OCI-LY7 (cell line): ENCODE measurements around the gene TMEM59L. TPM values are rescaled to one million over a fixed set of nuclear protein-coding genes. Genes with fewer than 3 reads are reported as not detected.

ENCODE experiments used
- BruUV-seq: library from RNA; stranded (reverse); fragments of 400-500 nt; replicated peaks from 2 replicates; lab custom pipeline; 2021; lab: Mats Ljungman, UMichigan
- CTCF ChIA-PET: fragments of 300-600 bp; sonication (Branson Sonifier 250); formaldehyde crosslinking; loops from one replicate; lab custom pipeline; 2022; ENCODE audit warnings: antibody characterized with exemption; ENCODE audit not compliant: unreplicated experiment; lab: Charles Lee
- POLR2A ChIA-PET: fragments of 300-600 bp; sonication (Branson Sonifier 250); formaldehyde crosslinking; loops from one replicate; lab custom pipeline; 2022; ENCODE audit warnings: antibody characterized with exemption; lab: Charles Lee
- DNase-seq: peaks from one replicate; pipeline ENCODE4 v3.0.0-alpha.2; 2015; ENCODE audit warnings: low spot score
- H2AFZ ChIP-seq: fragments of 200-600 bp; sonication (generic), shearing (Covaris generic); 2 replicates; pipeline ENCODE4 v1.6.1; 2014; ENCODE audit warnings: mild to moderate bottlenecking, antibody characterized with exemption, low read length, moderate library complexity
- H3K27ac ChIP-seq: fragments of 200-600 bp; sonication (generic); 2 replicates; pipeline ENCODE4 v1.5.1; 2014; ENCODE audit warnings: mixed run types, low read depth, mild to moderate bottlenecking, moderate library complexity, low read length, inconsistent platforms; ENCODE audit not compliant: poor library complexity, severe bottlenecking
- H3K36me3 ChIP-seq: fragments of 200-600 bp; sonication (generic); 2 replicates; pipeline ENCODE4 v1.6.1; 2014; ENCODE audit warnings: mild to moderate bottlenecking, antibody characterized with exemption, low read length, moderate library complexity, mixed read lengths; ENCODE audit not compliant: insufficient read depth
- H3K4me1 ChIP-seq: fragments of 200-600 bp; sonication (generic); 2 replicates; pipeline ENCODE4 v1.5.1; 2014; ENCODE audit warnings: mild to moderate bottlenecking, low read length; ENCODE audit not compliant: insufficient read depth, poor library complexity, severe bottlenecking
- H3K4me2 ChIP-seq: fragments of 200-600 bp; sonication (generic); 2 replicates; pipeline ENCODE4 v1.6.1; 2014; ENCODE audit warnings: mild to moderate bottlenecking, low read length
- H3K4me3 ChIP-seq: fragments of 200-600 bp; sonication (generic); 2 replicates; pipeline ENCODE4 v1.5.1; 2014; ENCODE audit warnings: mild to moderate bottlenecking, low read depth, low read length; ENCODE audit not compliant: poor library complexity, severe bottlenecking
- H3K79me2 ChIP-seq: fragments of 200-600 bp; sonication (generic); 2 replicates; pipeline ENCODE4 v1.6.1; 2016; ENCODE audit warnings: low read depth, mild to moderate bottlenecking, low read length, moderate library complexity, mixed read lengths; ENCODE audit not compliant: insufficient read depth
- H3K9me2 ChIP-seq: fragments of 200-600 bp; sonication (generic); 2 replicates; pipeline ENCODE4 v1.6.1; 2016; ENCODE audit warnings: mild to moderate bottlenecking, low read length, mixed read lengths; ENCODE audit not compliant: insufficient read depth
- H3K9me3 ChIP-seq: fragments of 200-600 bp; sonication (generic); 2 replicates; pipeline ENCODE4 v1.6.1; 2014; ENCODE audit warnings: mild to moderate bottlenecking, mixed run types, low read length, mixed read lengths
- H4K20me1 ChIP-seq: fragments of 200-600 bp; sonication (generic); 2 replicates; pipeline ENCODE4 v1.6.1; 2014; ENCODE audit warnings: mild to moderate bottlenecking, antibody characterized with exemption, low read length, moderate library complexity, mixed read lengths; ENCODE audit not compliant: insufficient read depth
- EZH2phosphoT487 ChIP-seq: fragments of 200-600 bp; sonication (generic); IDR thresholded peaks from 2 replicates; pipeline ENCODE4 v1.6.1; 2018; ENCODE audit warnings: low read depth, borderline replicate concordance, mild to moderate bottlenecking, mixed run types, antibody characterized with exemption, low read length, moderate library complexity, mixed read lengths
- intact Hi-C: fragments of 100-400 bp; cut with micrococcal nuclease; formaldehyde crosslinking; loops from one replicate; pipeline ENCODE4 v1.10.0; 2022; ENCODE audit not compliant: unreplicated experiment
- total RNA-seq, 2 experiments: library from RNA; depleted of rRNA in 1 of 2; stranded (reverse); fragments of >200 nt in 1 of 2; shearing (Covaris generic) in 1 of 2; gene quantifications; 2 replicates each; pipeline ENCODE4 v1.2.3, GENCODE V29; 2014 to 2022
- TF ChIP-seq, protein P1 (sequence below): fragments of 200-600 bp; sonication (generic); conservative IDR thresholded peaks from 2 replicates; pipeline ENCODE4 v1.5.1; 2014; ENCODE audit warnings: mild to moderate bottlenecking, antibody characterized with exemption, low read length, moderate library complexity, mixed read lengths

Gene TMEM59L
- total RNA-seq, 2 experiments from 2014 or later: 0.84 to 1.0 TPM

DNA sequence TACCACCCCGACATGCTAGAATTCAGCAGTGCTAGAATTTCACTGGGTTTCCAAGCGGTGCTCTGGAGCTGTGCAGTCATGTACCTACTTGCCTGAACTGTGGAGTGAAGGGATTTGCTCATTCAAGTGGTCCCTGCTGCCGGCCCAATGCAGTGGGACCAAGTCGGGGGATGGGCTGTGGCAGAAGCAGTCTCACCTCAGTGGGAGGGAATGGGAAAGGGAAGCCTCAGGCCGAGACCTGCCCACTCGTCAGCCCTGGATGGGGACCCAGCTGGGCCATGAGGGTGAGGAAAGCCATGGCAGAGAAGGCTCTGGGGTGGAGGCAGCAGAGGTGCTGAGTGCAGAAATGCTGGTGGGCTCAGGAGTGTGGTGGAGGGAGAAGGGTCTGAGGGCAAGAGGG lies 39.1 kb downstream of the TMEM59L start:
- no peaks in the 10 kb centered on the region for H3K79me2 ChIP-seq
- no peak overlapping the region for H3K4me3 ChIP-seq
- ChIA-PET POLR2A (no interaction called here), CTCF (interaction anchor here (0.6 kb wide), 2 partner anchors 26 to 71 kb away, joined by 3 to 6 read pairs; no protein-coding TSS in a partner anchor)
- intact Hi-C loops: no loop called here
- H3K36me3 ChIP-seq: no peaks in the 10 kb centered on the region
- H3K9me2 ChIP-seq: no peaks in the 10 kb centered on the region
- no peak for DNase-seq
- H3K9me3 ChIP-seq: no peaks in the 10 kb centered on the region
- no TSS peak for BruUV-seq
- H3K4me1 ChIP-seq: no peaks in the 10 kb centered on the region
- no peaks in the 10 kb centered on the region for H4K20me1 ChIP-seq
- no peak overlapping the region for H2AFZ ChIP-seq
- no peak overlapping the region for H3K4me2 ChIP-seq
- H3K27ac ChIP-seq: no peak overlapping the region
- TF ChIP-seq EZH2phosphoT487: no peak
- TF ChIP-seq, protein P1, sequence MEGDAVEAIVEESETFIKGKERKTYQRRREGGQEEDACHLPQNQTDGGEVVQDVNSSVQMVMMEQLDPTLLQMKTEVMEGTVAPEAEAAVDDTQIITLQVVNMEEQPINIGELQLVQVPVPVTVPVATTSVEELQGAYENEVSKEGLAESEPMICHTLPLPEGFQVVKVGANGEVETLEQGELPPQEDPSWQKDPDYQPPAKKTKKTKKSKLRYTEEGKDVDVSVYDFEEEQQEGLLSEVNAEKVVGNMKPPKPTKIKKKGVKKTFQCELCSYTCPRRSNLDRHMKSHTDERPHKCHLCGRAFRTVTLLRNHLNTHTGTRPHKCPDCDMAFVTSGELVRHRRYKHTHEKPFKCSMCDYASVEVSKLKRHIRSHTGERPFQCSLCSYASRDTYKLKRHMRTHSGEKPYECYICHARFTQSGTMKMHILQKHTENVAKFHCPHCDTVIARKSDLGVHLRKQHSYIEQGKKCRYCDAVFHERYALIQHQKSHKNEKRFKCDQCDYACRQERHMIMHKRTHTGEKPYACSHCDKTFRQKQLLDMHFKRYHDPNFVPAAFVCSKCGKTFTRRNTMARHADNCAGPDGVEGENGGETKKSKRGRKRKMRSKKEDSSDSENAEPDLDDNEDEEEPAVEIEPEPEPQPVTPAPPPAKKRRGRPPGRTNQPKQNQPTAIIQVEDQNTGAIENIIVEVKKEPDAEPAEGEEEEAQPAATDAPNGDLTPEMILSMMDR: no peak

DNA sequence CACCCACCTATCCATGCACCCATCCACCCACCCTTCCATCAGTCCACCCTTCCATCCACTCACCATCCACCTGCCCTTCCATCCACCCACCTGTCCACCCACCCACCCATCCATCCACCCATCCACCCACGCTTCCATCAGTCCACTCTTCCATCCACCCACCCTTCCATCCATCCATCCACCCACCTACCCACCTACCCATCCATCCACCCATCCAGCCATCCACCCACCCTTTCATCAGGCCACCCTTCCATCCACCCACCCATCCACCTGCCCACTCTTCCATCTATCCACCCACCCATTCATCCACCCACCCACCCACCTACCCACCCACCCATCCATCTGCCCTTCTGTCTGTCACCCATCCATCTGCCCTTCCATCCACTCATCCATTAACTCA lies 41.2 kb downstream of the TMEM59L start:
- no peak overlapping the region for H2AFZ ChIP-seq
- no peak for DNase-seq
- intact Hi-C loops: no loop called here
- H3K4me2 ChIP-seq: no peak overlapping the region
- ChIA-PET POLR2A (no interaction called here), CTCF (no interaction called here)
- no peaks in the 10 kb centered on the region for H3K36me3 ChIP-seq
- H3K79me2 ChIP-seq: no peaks in the 10 kb centered on the region
- H3K9me2 ChIP-seq: no peaks in the 10 kb centered on the region
- BruUV-seq: no TSS peak
- no peak overlapping the region for H3K27ac ChIP-seq
- H3K4me3 ChIP-seq: no peak overlapping the region
- H3K9me3 ChIP-seq: no peaks in the 10 kb centered on the region
- H4K20me1 ChIP-seq: no peaks in the 10 kb centered on the region
- H3K4me1 ChIP-seq: no peaks in the 10 kb centered on the region
- TF ChIP-seq, protein P1: no peak
- no peak for TF ChIP-seq EZH2phosphoT487

DNA sequence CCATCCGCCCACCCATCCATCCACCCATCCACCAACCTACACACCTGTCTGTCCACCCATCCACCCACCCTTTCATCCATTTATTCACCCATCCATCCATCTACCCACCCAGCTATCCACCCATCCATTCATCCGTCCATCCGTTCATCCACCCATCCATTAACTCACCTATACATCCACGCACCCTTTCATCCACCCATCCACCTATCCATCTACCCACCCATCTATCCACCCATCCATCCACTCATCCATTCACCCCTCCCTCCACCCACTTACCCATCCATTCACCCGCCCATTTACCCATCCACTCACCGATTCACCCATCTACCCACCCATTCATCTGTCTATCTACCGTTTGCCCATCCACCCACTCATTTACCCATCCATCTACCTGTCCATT lies 41.8 kb downstream of the TMEM59L start:
- Histone ChIP-seq H3K4me3 (no peak overlapping the region), H3K9me2 (no peaks in the 10 kb centered on the region), H4K20me1 (no peaks in the 10 kb centered on the region), H3K79me2 (no peaks in the 10 kb centered on the region), H3K4me1 (no peaks in the 10 kb centered on the region), H3K9me3 (no peaks in the 10 kb centered on the region), H3K27ac (no peak overlapping the region), H3K4me2 (no peak overlapping the region), H3K36me3 (no peaks in the 10 kb centered on the region), H2AFZ (no peak overlapping the region)
- no peak for TF ChIP-seq EZH2phosphoT487
- TF ChIP-seq, protein P1: no peak
- ChIA-PET CTCF (interaction anchor here (1.0 kb wide), 1 partner anchor 19 kb away, joined by 4 read pairs; no protein-coding TSS in a partner anchor), POLR2A (no interaction called here)
- no peak for DNase-seq
- intact Hi-C loops: no loop called here
- no TSS peak for BruUV-seq
